ENCODE data around the gene MRPL19. TPM values are rescaled to one million over a fixed set of nuclear protein-coding genes. Genes with fewer than 3 reads are reported as not detected.

The MRPL19 gene
- total RNA-seq, 1 experiment from 2014 or later, result 85.9 TPM

DNA sequence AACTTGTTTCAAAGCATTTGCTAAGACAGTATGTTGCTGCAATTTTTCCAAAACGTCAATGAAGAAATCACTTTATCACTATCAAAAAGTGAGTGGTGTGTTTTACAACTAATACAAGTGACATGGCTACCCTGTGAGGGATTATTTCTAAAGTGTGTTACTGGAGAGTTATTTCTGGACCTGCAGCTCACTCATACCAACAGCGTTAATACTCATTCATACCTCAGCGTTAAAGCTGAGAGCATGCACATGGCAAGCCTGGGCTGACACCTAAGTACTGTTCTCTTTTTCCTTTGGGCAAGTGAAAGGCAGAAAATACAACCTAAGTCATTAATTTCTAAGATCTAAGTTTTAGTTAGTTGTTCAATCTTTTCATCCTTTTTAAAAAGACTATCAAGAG, 13.0 kb upstream of the MRPL19 start:
- Histone ChIP-seq H3K27me3 (ENCODE audit: low read length) (no peaks in the 10 kb centered on the region; the same call in 1 of the 2 replicates), H3K4me3 (ENCODE audit: low read length) (no peak overlapping the region), H3K27ac (ENCODE audit: low read length) (no peak overlapping the region), H3F3A (ENCODE audit: low read length, unreplicated experiment) (no peaks in the 10 kb centered on the region), H3K9me2 (replicated peaks; ENCODE audit: low read length) (no peaks in the 10 kb centered on the region), H3K79me2 (ENCODE audit: low read length) (no peaks in the 10 kb centered on the region), H3K9me3 (ENCODE audit: low read length) (no peaks in the 10 kb centered on the region), H4K20me1 (ENCODE audit: low read length) (no peaks in the 10 kb centered on the region), H3K9ac (ENCODE audit: low read length) (no peak overlapping the region), H3K36me3 (ENCODE audit: low read depth, low read length) (no peaks in the 10 kb centered on the region), H3K4me1 (ENCODE audit: insufficient read depth, low read length) (no peaks in the 10 kb centered on the region), H3K4me2 (ENCODE audit: low read length) (no peak overlapping the region), H2AFZ (ENCODE audit: low read length) (no peak overlapping the region)
- intact Hi-C loops (cut with micrococcal nuclease), result no loop called here
- CTCF ChIA-PET, result no interaction called here
- BruUV-seq (replicated peaks), result no TSS peak
- TF ChIP-seq, protein P1, sequence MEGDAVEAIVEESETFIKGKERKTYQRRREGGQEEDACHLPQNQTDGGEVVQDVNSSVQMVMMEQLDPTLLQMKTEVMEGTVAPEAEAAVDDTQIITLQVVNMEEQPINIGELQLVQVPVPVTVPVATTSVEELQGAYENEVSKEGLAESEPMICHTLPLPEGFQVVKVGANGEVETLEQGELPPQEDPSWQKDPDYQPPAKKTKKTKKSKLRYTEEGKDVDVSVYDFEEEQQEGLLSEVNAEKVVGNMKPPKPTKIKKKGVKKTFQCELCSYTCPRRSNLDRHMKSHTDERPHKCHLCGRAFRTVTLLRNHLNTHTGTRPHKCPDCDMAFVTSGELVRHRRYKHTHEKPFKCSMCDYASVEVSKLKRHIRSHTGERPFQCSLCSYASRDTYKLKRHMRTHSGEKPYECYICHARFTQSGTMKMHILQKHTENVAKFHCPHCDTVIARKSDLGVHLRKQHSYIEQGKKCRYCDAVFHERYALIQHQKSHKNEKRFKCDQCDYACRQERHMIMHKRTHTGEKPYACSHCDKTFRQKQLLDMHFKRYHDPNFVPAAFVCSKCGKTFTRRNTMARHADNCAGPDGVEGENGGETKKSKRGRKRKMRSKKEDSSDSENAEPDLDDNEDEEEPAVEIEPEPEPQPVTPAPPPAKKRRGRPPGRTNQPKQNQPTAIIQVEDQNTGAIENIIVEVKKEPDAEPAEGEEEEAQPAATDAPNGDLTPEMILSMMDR (conservative IDR thresholded peaks at IDR 0.05; ENCODE audit: low read depth, low read length), result no peak
- no peak for TF ChIP-seq EZH2phosphoT487 (IDR thresholded peaks at IDR 0.05; ENCODE audit: borderline replicate concordance, low read length)
- no peak for TF ChIP-seq EZH2 (IDR thresholded peaks at IDR 0.05; ENCODE audit: low read length, unreplicated experiment)
- no peak for ATAC-seq
- POLR2A ChIA-PET (ENCODE audit: unreplicated experiment), result no interaction called here
- DNase-seq, result no peak

DNA sequence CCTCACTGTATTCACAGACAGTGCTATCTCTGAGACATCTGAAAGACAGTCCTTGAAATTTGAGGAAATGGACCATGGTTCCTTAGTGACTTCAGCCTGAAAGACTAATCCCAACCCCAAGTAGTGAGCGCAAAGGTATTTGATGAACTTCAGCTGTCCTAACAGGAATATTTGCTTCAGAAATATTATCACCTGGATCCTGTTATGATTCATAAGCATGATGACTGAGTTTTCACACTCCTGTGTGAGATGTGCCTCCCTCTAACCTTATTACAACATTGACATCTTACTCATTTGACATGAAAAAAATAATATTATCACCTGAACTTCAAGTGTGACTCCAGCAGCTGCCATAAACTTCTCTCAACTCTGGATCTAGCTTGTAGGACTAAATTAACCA, 11.6 kb upstream of the MRPL19 start:
- ATAC-seq (no peak), DNase-seq (peak; percentile 8)
- H3K9me3 ChIP-seq (ENCODE audit: low read length), result no peaks in the 10 kb centered on the region
- no peak overlapping the region for H3K27ac ChIP-seq (ENCODE audit: low read length)
- no peaks in the 10 kb centered on the region; the same call in 1 of the 2 replicates for H3K27me3 ChIP-seq (ENCODE audit: low read length)
- H3F3A ChIP-seq (ENCODE audit: low read length, unreplicated experiment), result no peaks in the 10 kb centered on the region
- POLR2A ChIA-PET (ENCODE audit: unreplicated experiment), result no interaction called here
- no peaks in the 10 kb centered on the region for H3K9me2 ChIP-seq (replicated peaks; ENCODE audit: low read length)
- CTCF ChIA-PET, result no interaction called here
- no peaks in the 10 kb centered on the region for H3K79me2 ChIP-seq (ENCODE audit: low read length)
- H3K4me1 ChIP-seq (ENCODE audit: insufficient read depth, low read length), result no peaks in the 10 kb centered on the region
- no peak overlapping the region for H3K4me2 ChIP-seq (ENCODE audit: low read length)
- H4K20me1 ChIP-seq (ENCODE audit: low read length), result no peaks in the 10 kb centered on the region
- no peak overlapping the region for H3K9ac ChIP-seq (ENCODE audit: low read length)
- H3K4me3 ChIP-seq (ENCODE audit: low read length), result no peak overlapping the region
- no peak overlapping the region for H2AFZ ChIP-seq (ENCODE audit: low read length)
- H3K36me3 ChIP-seq (ENCODE audit: low read depth, low read length), result no peaks in the 10 kb centered on the region
- no TSS peak for BruUV-seq (replicated peaks)
- intact Hi-C loops (cut with micrococcal nuclease), result no loop called here
- TF ChIP-seq EZH2 (IDR thresholded peaks at IDR 0.05; ENCODE audit: low read length, unreplicated experiment), result no peak
- TF ChIP-seq, protein P1 (conservative IDR thresholded peaks at IDR 0.05; ENCODE audit: low read depth, low read length), result no peak
- no peak for TF ChIP-seq EZH2phosphoT487 (IDR thresholded peaks at IDR 0.05; ENCODE audit: borderline replicate concordance, low read length)

DNA sequence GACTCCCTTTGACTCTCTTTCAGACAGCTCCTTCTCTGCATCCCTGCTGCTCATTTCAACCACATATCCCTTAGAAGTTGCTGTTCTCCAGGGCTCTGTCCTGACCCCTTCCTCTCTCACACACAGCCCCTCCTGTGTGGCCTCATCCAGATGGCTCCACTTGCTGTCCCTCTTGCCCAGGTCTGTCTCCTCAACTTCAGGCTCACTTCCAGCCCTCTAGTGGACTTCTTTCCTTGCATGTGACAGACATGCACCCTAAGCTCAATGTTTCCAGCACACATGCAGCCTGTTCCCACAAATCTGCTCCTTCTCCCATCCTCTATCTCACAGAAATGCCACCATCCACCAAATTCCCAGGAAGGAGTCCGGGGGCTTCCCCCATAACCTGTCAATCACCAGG, 9.0 kb upstream of the MRPL19 start:
- Histone ChIP-seq H3K4me3 (ENCODE audit: low read length) (no peak overlapping the region), H3F3A (ENCODE audit: low read length, unreplicated experiment) (no peaks in the 10 kb centered on the region), H3K27ac (ENCODE audit: low read length) (no peak overlapping the region), H3K4me1 (ENCODE audit: insufficient read depth, low read length) (peaks cover 6% of the 10 kb centered on the region; the same call in 1 of the 2 replicates), H3K4me2 (ENCODE audit: low read length) (no peak overlapping the region), H3K9ac (ENCODE audit: low read length) (no peak overlapping the region), H3K79me2 (ENCODE audit: low read length) (no peaks in the 10 kb centered on the region), H3K9me3 (ENCODE audit: low read length) (no peaks in the 10 kb centered on the region), H2AFZ (ENCODE audit: low read length) (no peak overlapping the region), H4K20me1 (ENCODE audit: low read length) (no peaks in the 10 kb centered on the region), H3K36me3 (ENCODE audit: low read depth, low read length) (no peaks in the 10 kb centered on the region), H3K9me2 (replicated peaks; ENCODE audit: low read length) (no peaks in the 10 kb centered on the region), H3K27me3 (ENCODE audit: low read length) (no peaks in the 10 kb centered on the region; the same call in 1 of the 2 replicates)
- CTCF ChIA-PET, result interaction anchor here (0.6 kb wide), 1 partner anchor 162 kb away, joined by 3 read pairs; no protein-coding TSS in a partner anchor
- intact Hi-C loops (cut with micrococcal nuclease), result no loop called here
- ATAC-seq, result no peak
- POLR2A ChIA-PET (ENCODE audit: unreplicated experiment), result no interaction called here
- BruUV-seq (replicated peaks), result no TSS peak
- DNase-seq, result no peak
- TF ChIP-seq, protein P1 (conservative IDR thresholded peaks at IDR 0.05; ENCODE audit: low read depth, low read length), result no peak
- no peak for TF ChIP-seq EZH2 (IDR thresholded peaks at IDR 0.05; ENCODE audit: low read length, unreplicated experiment)
- no peak for TF ChIP-seq EZH2phosphoT487 (IDR thresholded peaks at IDR 0.05; ENCODE audit: borderline replicate concordance, low read length)
